HepG2 (cell line): ENCODE measurements around the gene MARCHF5. TPM values are rescaled to one million over a fixed set of nuclear protein-coding genes. Genes with fewer than 3 reads are reported as not detected.

Source experiments
- BATF2 ChIP-seq: sonication (generic); formaldehyde crosslinking; IDR thresholded peaks from 2 replicates; pipeline ENCODE4 v1.8.0; 2022; ENCODE audit warnings: mild to moderate bottlenecking, missing genetic modification reagents, moderate library complexity
- ETV6 ChIP-seq: sonication (generic); formaldehyde crosslinking; conservative IDR thresholded peaks from 2 replicates; pipeline ENCODE4 v1.4.0; 2020; ENCODE audit warnings: missing genetic modification reagents
- LRRFIP1 ChIP-seq: sonication (generic); formaldehyde crosslinking; conservative IDR thresholded peaks from 2 replicates; pipeline ENCODE4 v1.4.0; 2020; ENCODE audit warnings: missing genetic modification reagents
- MNT ChIP-seq: fragments of 450-650 bp; IDR thresholded peaks from 2 replicates; pipeline ENCODE4 v1.6.1; 2016
- MXD1 ChIP-seq: sonication (generic); formaldehyde crosslinking; IDR thresholded peaks from 2 replicates; pipeline ENCODE4 v1.4.0; 2020; ENCODE audit warnings: mild to moderate bottlenecking, missing genetic modification reagents
- NCOA2 ChIP-seq: sonication (generic); formaldehyde crosslinking; IDR thresholded peaks from 2 replicates; pipeline ENCODE4 v1.8.0; 2022; ENCODE audit warnings: inconsistent platforms
- SMAD1 ChIP-seq: sonication (generic); formaldehyde crosslinking; IDR thresholded peaks from 2 replicates; pipeline ENCODE4 v1.4.0; 2020; ENCODE audit warnings: missing genetic modification reagents, low read depth, mild to moderate bottlenecking, borderline replicate concordance
- SRF ChIP-seq: IDR thresholded peaks from 2 replicates; pipeline ENCODE4 v1.6.1; 2011; ENCODE audit warnings: mild to moderate bottlenecking, low read depth, low read length, moderate library complexity
- ZNF256 ChIP-seq: sonication (generic); formaldehyde crosslinking; conservative IDR thresholded peaks from 2 replicates; pipeline ENCODE4 v1.4.0; 2020; ENCODE audit warnings: missing genetic modification reagents
- ZNF275 ChIP-seq: sonication (generic); formaldehyde crosslinking; IDR thresholded peaks from 2 replicates; pipeline ENCODE4 v1.8.0; 2022; ENCODE audit warnings: missing genetic modification reagents, mild to moderate bottlenecking, inconsistent platforms, borderline replicate concordance
- ZNF431 ChIP-seq: sonication (generic); formaldehyde crosslinking; IDR thresholded peaks from 2 replicates; pipeline ENCODE4 v1.9.0; 2022; ENCODE audit warnings: missing genetic modification reagents, low read depth, mild to moderate bottlenecking, borderline replicate concordance
- ZNF501 ChIP-seq: sonication (generic); formaldehyde crosslinking; IDR thresholded peaks from 2 replicates; pipeline ENCODE4 v1.5.1; 2020; ENCODE audit warnings: mild to moderate bottlenecking, moderate library complexity, missing genetic modification reagents
- ZNF530 ChIP-seq: sonication (generic); formaldehyde crosslinking; IDR thresholded peaks from 2 replicates; pipeline ENCODE4 v1.5.0; 2020; ENCODE audit warnings: low read depth, mild to moderate bottlenecking, missing genetic modification reagents
- ZNF557 ChIP-seq: sonication (generic); formaldehyde crosslinking; IDR thresholded peaks from 2 replicates; pipeline ENCODE4 v1.4.0; 2020; ENCODE audit warnings: missing genetic modification reagents
- ZNF687 ChIP-seq: sonication (generic); formaldehyde crosslinking; IDR thresholded peaks from 2 replicates; pipeline ENCODE4 v1.5.1; 2020; ENCODE audit warnings: mild to moderate bottlenecking, missing genetic modification reagents, moderate library complexity
- ZNF772 ChIP-seq: sonication (generic); formaldehyde crosslinking; IDR thresholded peaks from 2 replicates; pipeline ENCODE4 v1.5.0; 2020; ENCODE audit warnings: mild to moderate bottlenecking, missing genetic modification reagents
- polyA plus RNA-seq, 8 experiments: library from polyadenylated mRNA; depleted of rRNA in 3 of 8; stranded (reverse) in 7 of 8; unstranded in 1 of 8; fragments of >200 nt; fragmentation: Illumina TruSeq in 4 of 8; extraction: Trizol in 4 of 8; gene quantifications; 2 replicates each; pipeline versions ENCODE4 v1.2.1 to v1.2.3, GENCODE V29; 2011 to 2016; ENCODE audit warnings: low read depth in 4 of 8, missing spikeins in 1 of 8, mixed read lengths in 1 of 8; ENCODE audit not compliant: insufficient read depth in 1 of 8
- total RNA-seq, 5 experiments: library from RNA; depleted of rRNA; stranded (reverse); fragments of >200 nt; fragmentation: Illumina TruSeq; extraction: Trizol; gene quantifications; 2 replicates each; pipeline ENCODE4 v1.2.3, GENCODE V29; 2016; ENCODE audit warnings: low read depth in 1 of 5

MARCHF5 gene
- total and polyA plus RNA-seq, 2 of the 13 experiments (the other 11 are each of a cell fraction or from before 2014, with no cell fraction given): 19.4 to 21.0 TPM

GRCh38 chr10:92290837-92291615, at the start of gene MARCHF5, which contains the start of gene CPEB3 (continued):
- TF ChIP-seq MNT: peak; percentile 24; the same call in 1 of the 2 replicates
- 0 out of 2 replicates have a peak, but pooled peaks have one; percentile 57 for TF ChIP-seq ZNF431 (CRISPR knock-in tag)
- peak; percentile 78 for TF ChIP-seq MXD1
- no peak for TF ChIP-seq ZNF530 (CRISPR knock-in tag)
- 0 out of 2 replicates have a peak, but pooled peaks have one; percentile 43 for TF ChIP-seq SMAD1 (CRISPR knock-in tag)
- TF ChIP-seq ZNF687 (CRISPR knock-in tag): peak; percentile 92
- TF ChIP-seq LRRFIP1 (CRISPR knock-in tag): no peak
- no peak for TF ChIP-seq ZNF772 (CRISPR knock-in tag)
- no peak; the same call in 1 of the 2 replicates for TF ChIP-seq SRF
- TF ChIP-seq ZNF557 (CRISPR knock-in tag): peak; percentile 23; the same call in 1 of the 2 replicates
- TF ChIP-seq BATF2 (CRISPR knock-in tag): no peak
- TF ChIP-seq NCOA2 (CRISPR knock-in tag): peak; percentile 51
- TF ChIP-seq ZNF256 (CRISPR knock-in tag): no peak
- no peak; the same call in 1 of the 2 replicates for TF ChIP-seq ZNF275 (CRISPR knock-in tag)
- TF ChIP-seq ZNF501 (CRISPR knock-in tag): peak; percentile 90
- TF ChIP-seq ETV6 (CRISPR knock-in tag): no peak
